Measurements from ENCODE around the gene RRP8. TPM values are rescaled to one million over a fixed set of nuclear protein-coding genes. Genes with fewer than 3 reads are reported as not detected.

The RRP8 gene
- total RNA-seq, 1 donor from 2014 or later: 43.8 TPM

DNA sequence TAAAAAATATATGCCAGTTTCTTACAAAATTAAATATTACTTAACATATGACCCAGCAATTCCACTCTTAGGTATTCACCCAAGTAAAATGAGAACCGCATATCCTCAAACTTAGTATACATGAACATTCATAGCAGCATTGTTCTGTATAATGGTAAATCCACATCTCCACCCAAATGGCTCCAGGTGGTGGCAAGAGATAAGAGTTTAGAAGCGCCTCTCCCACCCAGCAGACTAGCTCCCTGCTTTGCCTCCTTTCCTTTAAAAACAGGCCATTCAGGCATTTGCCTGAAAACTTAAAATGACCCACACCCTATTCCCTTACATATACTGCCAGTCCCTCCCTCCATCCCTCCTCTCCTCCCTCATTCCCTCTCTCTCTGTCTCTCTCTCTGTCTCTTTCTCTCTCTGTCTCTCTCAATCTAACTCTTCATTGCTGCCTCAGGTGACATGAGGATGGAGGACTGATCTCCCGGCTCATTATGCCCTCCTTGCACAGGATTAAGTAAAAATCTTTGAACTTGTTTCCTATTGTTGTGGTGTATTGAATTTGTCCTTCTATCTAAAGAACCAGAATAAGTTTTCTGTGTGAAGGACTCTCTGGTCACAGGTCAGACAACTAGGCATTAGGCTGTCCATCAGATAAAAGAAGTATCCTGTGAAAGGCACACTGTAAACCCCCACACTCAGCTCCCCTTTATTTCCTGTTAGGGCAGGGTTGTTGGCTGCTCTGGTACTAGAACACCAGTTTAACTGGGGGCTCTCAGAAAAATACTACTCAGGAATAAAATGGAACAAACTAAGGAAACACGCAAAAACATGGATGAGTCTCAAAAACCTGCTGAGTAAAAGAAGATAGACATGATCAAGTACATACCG lies 48.3 kb downstream of the RRP8 start:
- Mint-ChIP-seq H3K9me3 (no peaks in the 10 kb centered on the region), H3K27ac (no peak overlapping the region), H3K27me3 (no peaks in the 10 kb centered on the region), H3K4me1 (no peaks in the 10 kb centered on the region), H3K4me3 (no peak overlapping the region), H3K36me3 (ENCODE audit: low read depth) (peaks cover 2% of the 10 kb centered on the region)
- no peak for DNase-seq
- intact Hi-C loops (cut with micrococcal nuclease): no loop called here

DNA sequence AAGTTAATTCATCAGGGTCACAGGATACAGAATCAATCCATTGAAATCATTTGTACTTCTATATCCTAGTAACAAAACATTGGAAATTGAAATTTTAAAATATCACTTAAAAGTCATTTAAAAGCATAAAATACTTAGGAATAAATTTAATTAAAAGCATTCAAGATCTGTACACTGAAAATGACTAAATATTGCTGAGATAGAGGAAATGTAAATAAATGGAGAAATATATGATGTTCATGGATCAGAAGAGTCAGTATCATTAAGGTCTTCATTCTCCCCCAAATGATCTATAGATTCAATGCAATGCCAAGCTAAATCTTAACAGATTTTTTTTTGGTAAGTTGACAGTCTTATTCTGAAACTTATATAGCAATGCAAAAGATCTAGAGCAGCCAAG lies 49.8 kb downstream of the RRP8 start:
- no peaks in the 10 kb centered on the region for H3K4me1 Mint-ChIP-seq
- no peak for DNase-seq
- H3K36me3 Mint-ChIP-seq (ENCODE audit: low read depth): peaks cover 2% of the 10 kb centered on the region
- H3K27ac Mint-ChIP-seq: no peak overlapping the region
- no peaks in the 10 kb centered on the region for H3K9me3 Mint-ChIP-seq
- no peak overlapping the region for H3K4me3 Mint-ChIP-seq
- no peaks in the 10 kb centered on the region for H3K27me3 Mint-ChIP-seq
- intact Hi-C loops (cut with micrococcal nuclease): no loop called here

DNA sequence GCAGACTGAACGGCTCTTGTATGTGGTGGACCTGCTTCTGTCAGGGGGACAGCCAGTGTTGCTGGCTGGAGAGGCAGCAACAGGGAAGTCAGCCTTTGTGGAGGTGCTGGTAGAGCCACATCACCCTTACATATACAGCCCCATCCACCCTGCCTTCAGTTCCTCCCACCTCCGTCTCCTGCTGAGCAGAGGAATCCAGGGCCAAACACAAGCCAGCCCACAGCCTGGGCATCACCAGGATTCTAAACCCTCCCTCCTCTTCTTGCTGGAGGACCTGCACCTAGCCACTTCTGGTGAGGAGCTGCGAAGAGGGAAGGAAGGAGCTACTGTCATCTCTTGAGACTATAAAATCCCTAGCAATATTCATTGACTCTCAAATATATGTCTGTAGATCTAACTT lies 54.8 kb downstream of the RRP8 start:
- DNase-seq: no peak
- intact Hi-C loops (cut with micrococcal nuclease): no loop called here
- H3K4me1 Mint-ChIP-seq: no peaks in the 10 kb centered on the region
- no peaks in the 10 kb centered on the region for H3K27me3 Mint-ChIP-seq
- H3K9me3 Mint-ChIP-seq: no peaks in the 10 kb centered on the region
- H3K4me3 Mint-ChIP-seq: no peak overlapping the region
- peaks cover 6% of the 10 kb centered on the region for H3K36me3 Mint-ChIP-seq (ENCODE audit: low read depth)
- no peak overlapping the region for H3K27ac Mint-ChIP-seq

DNA sequence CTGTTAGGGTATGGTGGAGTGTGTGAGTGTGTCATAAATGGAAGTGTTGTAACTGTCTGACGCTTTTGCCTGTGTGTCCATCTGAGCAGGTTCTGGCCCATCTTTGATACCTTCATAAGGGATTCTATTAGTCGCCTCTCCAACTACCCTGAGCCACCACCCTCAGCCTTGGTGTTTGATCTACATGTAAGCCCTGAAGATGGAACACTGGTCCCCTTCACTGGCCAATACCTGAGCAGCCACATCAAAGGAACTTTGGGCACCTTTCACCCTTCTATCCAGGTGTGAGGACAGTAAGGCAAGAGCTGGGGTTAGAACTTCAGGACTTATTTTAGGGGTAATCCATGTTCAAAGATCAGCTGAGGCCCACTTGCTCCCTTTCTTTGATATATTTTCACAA lies 55.3 kb downstream of the RRP8 start:
- no peaks in the 10 kb centered on the region for H3K27me3 Mint-ChIP-seq
- DNase-seq: no peak
- H3K9me3 Mint-ChIP-seq: no peaks in the 10 kb centered on the region
- no peak overlapping the region for H3K27ac Mint-ChIP-seq
- H3K4me3 Mint-ChIP-seq: no peak overlapping the region
- intact Hi-C loops (cut with micrococcal nuclease): no loop called here
- H3K4me1 Mint-ChIP-seq: peaks cover under 1% of the 10 kb centered on the region
- peaks cover 6% of the 10 kb centered on the region for H3K36me3 Mint-ChIP-seq (ENCODE audit: low read depth)

DNA sequence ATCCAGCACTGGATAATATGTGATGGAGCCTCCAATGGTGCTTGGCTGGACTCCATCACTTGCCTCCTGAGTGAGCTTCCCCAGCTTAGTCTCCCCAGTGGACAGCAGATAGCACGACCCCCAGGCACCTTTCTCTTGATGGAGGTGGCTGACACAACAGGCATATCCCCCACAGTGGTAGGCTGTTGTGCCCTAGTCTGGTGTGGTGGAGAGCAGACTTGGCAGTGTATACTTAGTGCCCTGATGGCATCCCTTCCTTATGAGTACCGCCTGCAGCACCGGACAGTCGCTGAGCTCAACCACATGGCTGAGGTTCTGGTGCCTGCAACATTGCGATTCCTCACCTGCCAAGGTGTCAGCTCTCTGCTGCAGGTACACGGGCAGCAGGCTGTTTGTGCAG lies 56.2 kb downstream of the RRP8 start:
- Mint-ChIP-seq H3K27me3 (no peaks in the 10 kb centered on the region), H3K36me3 (ENCODE audit: low read depth) (peaks cover 6% of the 10 kb centered on the region), H3K9me3 (no peaks in the 10 kb centered on the region), H3K27ac (no peak overlapping the region), H3K4me1 (peaks cover 10% of the 10 kb centered on the region), H3K4me3 (no peak overlapping the region)
- intact Hi-C loops (cut with micrococcal nuclease): no loop called here
- no peak for DNase-seq

DNA sequence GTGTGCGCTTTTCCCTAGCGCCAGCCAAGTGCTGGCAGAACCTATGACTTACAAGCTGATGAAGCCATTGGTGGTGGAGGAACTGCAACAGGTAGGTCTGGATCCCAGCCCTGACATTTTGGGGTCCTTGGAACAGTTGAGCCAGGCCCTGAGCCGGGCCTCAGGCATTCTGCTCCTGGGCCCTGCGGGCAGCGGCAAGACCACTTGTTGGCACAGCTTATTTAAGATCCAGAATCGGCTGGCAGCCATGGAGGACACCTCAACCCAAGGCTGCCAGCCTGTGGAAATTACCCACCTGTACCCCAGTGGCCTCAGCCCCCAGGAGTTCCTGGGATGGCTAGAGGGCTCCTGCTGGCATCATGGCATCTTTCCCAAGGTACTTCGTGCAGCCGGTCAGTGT lies 56.7 kb downstream of the RRP8 start:
- Mint-ChIP-seq H3K4me1 (peaks cover 11% of the 10 kb centered on the region), H3K36me3 (ENCODE audit: low read depth) (peaks cover 6% of the 10 kb centered on the region), H3K4me3 (no peak overlapping the region), H3K9me3 (no peaks in the 10 kb centered on the region), H3K27ac (no peak overlapping the region), H3K27me3 (no peaks in the 10 kb centered on the region)
- intact Hi-C loops (cut with micrococcal nuclease): no loop called here
- no peak for DNase-seq

DNA sequence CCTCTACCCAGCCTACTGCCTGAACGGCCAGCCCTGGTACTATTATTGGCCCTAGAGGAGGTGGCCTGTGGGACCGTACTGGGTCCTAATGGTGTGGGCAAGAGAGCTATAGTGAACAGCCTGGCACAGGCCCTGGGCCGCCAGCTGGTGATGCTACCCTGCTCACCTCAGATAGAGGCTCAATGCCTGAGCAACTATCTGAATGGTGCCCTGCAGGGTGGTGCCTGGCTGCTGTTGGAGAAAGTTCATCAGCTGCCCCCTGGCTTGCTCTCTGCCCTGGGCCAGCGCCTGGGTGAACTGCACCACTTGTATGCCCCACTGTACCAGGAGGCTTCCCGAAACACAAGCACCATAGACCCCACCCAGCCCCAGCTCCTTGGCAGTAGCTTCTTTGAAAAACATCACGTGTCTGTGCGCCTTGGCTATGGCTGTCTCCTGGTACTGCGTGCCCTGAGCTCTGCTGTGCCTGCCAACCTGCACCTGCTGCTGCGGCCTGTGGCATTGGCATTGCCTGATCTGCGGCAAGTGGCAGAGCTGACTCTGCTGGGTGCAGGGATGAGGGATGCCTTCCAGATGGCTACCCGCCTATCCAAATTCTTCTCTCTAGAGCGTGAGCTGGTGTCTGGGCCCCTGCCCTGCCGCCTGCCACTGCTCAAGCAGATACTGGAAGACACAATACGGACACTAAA lies 57.4 kb downstream of the RRP8 start:
- Mint-ChIP-seq H3K4me1 (peaks cover 12% of the 10 kb centered on the region), H3K4me3 (no peak overlapping the region), H3K9me3 (no peaks in the 10 kb centered on the region), H3K27me3 (no peaks in the 10 kb centered on the region), H3K27ac (no peak overlapping the region), H3K36me3 (ENCODE audit: low read depth) (peaks cover 6% of the 10 kb centered on the region)
- intact Hi-C loops (cut with micrococcal nuclease): no loop called here
- no peak for DNase-seq

Other genes starting within 250 kb of the RRP8 start
- gene SMPD1, start 213.1 kb downstream of the RRP8 start, total RNA-seq: 9.4 and 10.0 TPM in 2 replicates
- gene APBB1, start 184.5 kb downstream of the RRP8 start, total RNA-seq: 24.1 TPM in 2 replicates
- gene HPX, start 162.6 kb downstream of the RRP8 start, total RNA-seq: not detected in 2 replicates
- gene TRIM3, start 129.7 kb downstream of the RRP8 start, total RNA-seq: 3.4 and 4.1 TPM in 2 replicates
- 50.8 and 51.2 TPM in 2 replicates for gene ARFIP2, start 122.3 kb downstream of the RRP8 start, total RNA-seq
- 41.3 and 47.4 TPM in 2 replicates for gene TIMM10B, start 122.1 kb downstream of the RRP8 start, total RNA-seq
- gene DNHD1, start 106.3 kb downstream of the RRP8 start, total RNA-seq: 21.5 and 22.8 TPM in 2 replicates
- 89.6 and 92.4 TPM in 2 replicates for gene ILK, start 158 bp upstream of the RRP8 start, total RNA-seq
- gene TAF10, start 8.6 kb upstream of the RRP8 start, total RNA-seq: 140 and 141 TPM in 2 replicates
- 32.2 and 35.2 TPM in 2 replicates for gene TPP1, start 15.8 kb upstream of the RRP8 start, total RNA-seq
- 0.35 and 0.36 TPM in 2 replicates for gene DCHS1, start 52.2 kb upstream of the RRP8 start, total RNA-seq
- gene MRPL17, start 79.7 kb upstream of the RRP8 start, total RNA-seq: 135 and 146 TPM in 2 replicates
- gene OR2AG2, start 168.4 kb upstream of the RRP8 start, total RNA-seq: 0.62 and 0.70 TPM in 2 replicates
- not detected in 2 replicates for gene OR2AG1, start 179.4 kb upstream of the RRP8 start, total RNA-seq
- gene OR6A2, start 196.1 kb upstream of the RRP8 start, total RNA-seq: 0.35 and 0.50 TPM in 2 replicates
- not detected in 2 replicates for gene OR10A5, start 242.1 kb upstream of the RRP8 start, total RNA-seq

Data from activated CD4-positive, alpha-beta T cell treated with anti-CD3 and anti-CD28 coated beads, Interleukin-2, amount 10 ng/mL, durations not matched to agents 24 days and 14 days (primary cell).